Limb (tissue), 2 donors: ENCODE data around the gene GCC1.
"Not testable (repeated sequence)": the region's sequence is repeated elsewhere in the genome, so short reads cannot be mapped to it uniquely, and the experiment has no call there.

Experiments
- DNase-seq, 2 donors: peaks; one replicate each; pipeline ENCODE4 v3.0.0-alpha.2; 2016; ENCODE audit errors: extremely low spot score in 2 of 2

The GCC1 gene

DNA sequence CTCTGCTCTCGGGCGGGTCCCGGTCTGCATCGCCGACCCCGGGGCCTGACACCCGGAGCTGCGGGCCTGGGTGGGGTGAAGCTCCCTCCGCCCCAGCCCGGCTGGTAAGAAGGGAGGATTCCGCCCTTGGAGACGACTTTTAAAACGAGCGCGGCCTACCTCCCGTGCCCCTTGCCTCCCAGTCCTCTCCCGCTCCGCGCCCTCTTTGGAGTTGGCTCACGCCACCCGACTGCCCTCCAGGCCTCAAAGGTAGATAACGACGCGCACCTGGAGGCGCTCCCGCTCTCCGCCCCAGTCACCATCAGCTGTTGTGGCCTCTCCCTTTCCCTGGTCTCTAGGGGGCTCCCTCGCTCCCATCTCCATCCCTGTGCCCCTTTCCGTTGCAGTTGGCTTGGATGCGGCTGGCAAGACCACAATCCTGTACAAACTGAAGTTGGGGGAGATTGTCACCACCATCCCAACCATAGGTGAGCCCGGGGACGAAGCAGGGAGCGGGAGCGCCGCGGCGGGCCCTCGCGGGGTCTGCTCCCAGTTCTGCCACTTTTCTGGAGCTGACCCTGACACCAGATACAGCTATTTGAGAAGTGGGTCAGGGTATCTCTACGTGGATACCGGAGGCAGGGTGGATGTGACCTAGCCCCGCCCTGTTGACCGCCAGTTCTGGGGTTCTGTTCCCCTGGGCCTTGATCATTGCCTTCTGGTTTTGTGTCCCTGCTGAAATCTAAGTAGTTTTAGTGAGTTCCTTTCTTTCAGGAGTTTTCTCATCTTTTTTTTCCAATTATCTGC, 3.5 kb upstream of the GCC1 start:
- peak; percentile 36 to 77 for DNase-seq

- DNase-seq = peak; percentile 74 to 96
Observed at GRCh38 chr7:127588019-127588696, 2.8 kb upstream of the GCC1 start, which contains the start of gene ARF5. Gene ARF5, plus strand, starts transcription at chr7:127588411. Its CDS starts 88 bp downstream, at chr7:127588499.

DNA sequence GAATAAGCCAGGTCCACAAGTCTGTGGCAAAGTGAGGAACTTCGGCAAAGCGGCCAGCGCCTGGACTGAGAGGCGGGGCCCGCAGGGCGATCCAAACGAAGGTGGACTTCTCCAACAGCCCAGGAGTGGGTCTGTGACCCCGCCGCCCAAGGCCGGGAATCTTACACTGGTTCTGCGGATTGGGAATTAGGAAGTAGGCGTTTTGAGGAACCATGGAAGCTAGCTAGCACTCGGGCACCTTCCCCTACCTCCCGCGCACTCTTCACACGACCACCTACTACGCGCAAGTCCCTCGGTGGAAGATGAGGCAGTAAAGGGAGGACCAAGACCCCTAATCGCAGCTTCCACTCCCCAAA, 2.2 kb upstream of the GCC1 start:
- DNase-seq = peak in 1 of 2 donors; percentile 41

- no peak for DNase-seq
Observed at GRCh38 chr7:127586346-127586745, 950 bp upstream of the GCC1 start.

DNA sequence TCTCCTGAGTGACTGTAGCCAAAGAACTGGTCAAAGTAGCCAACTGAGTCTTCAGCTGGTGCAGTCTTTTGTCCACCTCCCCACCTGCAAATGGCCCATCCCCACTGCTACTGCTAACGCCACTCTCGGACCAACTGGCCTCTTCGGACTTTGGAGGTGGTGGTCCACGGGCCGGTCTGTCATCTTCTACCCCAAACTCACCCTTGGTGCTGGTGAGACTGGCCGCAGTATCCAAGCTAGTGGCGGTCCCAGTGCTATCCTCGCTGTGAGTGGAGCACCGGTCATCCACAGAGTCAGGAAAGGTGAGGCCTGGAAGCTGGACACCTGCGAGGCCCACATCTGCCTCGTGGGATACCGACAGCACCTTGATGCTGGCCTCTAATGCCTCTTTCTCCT, 750 bp downstream of the GCC1 start:
- peak in 1 of 2 donors; percentile 34 for DNase-seq

GRCh38 chr7:127582361-127582760, 3.0 kb downstream of the GCC1 start:
- DNase-seq = no peak

DNA sequence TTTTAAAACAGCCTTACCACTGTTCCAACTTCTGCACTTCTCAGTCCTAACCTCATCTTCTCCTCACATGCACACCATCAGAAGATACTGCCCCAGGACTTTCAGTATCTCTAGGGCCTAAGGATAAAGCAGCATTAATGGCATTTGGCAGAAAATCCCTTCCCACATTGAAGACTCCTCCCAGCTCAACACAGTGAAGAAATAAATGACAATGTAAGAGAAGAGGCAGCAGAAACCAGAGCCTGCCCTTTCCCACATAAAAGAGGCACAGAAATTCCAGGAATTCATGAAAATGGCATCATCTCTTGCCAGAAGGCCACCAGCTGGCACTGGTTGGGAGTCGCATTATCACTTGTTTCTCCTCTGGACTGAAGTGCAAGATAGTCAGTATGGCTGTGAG, 3.7 kb downstream of the GCC1 start:
- DNase-seq = no peak

- no peak for DNase-seq
Observed at GRCh38 chr7:127580612-127581011, 4.8 kb downstream of the GCC1 start.

- DNase-seq = no peak
Observed at GRCh38 chr7:127578711-127579275, 6.6 kb downstream of the GCC1 start.

DNA sequence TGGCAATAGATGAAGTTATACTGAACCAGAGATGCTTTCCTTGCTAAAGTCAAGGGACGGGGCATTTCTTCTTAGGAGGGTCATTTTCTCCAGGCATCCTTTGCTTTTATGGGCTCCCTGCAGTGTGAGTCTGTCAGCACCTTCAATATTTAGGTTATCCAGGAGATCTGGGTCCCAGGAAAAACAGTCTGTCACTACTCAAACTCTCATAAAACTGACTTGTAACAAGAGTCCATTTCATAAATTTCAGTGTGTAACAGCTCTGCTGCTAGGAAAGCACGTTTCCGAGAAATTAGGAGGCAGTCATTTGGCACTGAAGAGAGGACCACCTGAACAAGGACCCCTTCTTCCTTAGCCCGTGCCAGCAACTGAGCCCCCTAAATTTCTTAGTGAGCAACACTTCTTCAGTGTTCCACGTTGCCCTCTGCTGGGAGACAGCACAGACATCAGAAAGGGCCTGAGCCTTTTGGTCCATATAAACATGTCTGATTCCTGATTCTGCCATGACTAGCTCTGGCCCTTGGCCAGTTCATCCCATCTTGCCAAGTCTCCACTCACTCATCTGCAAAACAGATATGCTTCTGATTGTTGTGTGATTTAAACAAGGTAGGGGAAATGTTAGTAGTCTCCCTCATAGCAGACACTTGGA, 7.2 kb downstream of the GCC1 start:
- no peak for DNase-seq

GRCh38 chr7:127571741-127572505, 13.5 kb downstream of the GCC1 start:
- no peak for DNase-seq

GRCh38 chr7:127568034-127568433, 17.4 kb downstream of the GCC1 start:
- not testable (repeated sequence) for DNase-seq

- no peak for DNase-seq
Observed at GRCh38 chr7:127566242-127566641, 19.2 kb downstream of the GCC1 start.

DNA sequence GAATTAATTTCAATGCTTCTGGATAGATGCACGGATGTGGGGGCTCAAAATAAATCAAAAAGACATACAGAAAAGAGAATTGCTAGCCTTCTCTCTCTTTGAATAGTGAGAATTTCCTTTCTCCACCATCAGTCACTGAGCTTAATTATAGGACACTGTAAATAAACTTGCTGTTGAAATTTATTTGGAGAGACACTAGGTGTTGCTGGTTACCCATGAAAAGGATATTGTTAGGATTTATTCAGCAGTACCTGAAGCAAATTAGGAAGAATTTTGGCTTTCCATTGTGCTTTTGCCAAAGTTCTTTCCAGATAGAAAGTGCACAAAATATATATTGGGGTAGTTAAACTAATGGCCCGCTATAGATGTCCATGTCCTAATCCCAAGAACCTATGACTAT, 27.6 kb downstream of the GCC1 start:
- DNase-seq = no peak

DNA sequence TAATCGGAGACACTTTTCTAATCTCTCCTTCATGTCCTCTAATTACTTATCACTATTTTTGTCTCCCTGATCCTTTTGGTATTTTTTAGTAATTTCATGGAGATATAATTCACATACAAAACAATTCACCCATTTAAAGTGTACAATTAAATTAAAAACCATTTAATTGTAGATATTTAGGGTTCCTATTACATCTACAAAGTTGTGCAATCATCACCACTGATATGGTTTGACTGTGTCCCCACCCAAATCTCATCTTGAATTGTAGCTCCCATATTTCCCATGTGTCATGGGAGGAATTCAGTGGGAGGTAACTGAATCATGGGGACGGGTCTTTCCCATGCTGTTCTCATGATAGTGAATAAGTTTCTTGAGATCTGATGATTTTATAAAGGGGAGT, 29.0 kb downstream of the GCC1 start:
- no peak for DNase-seq

DNA sequence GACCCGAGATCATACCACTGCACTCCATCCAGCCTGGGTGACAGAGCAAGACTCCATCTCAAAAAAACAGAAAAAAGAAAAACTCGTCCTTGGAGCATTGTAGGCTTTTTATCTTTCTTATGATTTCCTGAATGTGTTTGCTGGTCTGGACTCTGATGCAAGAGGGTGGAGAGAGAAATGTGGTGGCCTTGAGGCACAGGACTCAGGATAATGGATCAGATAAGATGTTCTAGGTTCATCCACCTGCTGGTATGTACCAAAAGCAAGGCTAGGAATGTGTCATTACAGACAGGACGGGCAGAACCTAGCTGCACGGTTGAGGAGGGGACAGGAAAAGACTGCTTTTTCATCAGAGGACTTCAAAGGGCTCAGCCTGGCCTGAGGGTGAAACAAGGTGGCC, 33.5 kb downstream of the GCC1 start:
- DNase-seq = no peak

GRCh38 chr7:127550247-127550646, 35.1 kb downstream of the GCC1 start:
- no peak for DNase-seq

DNA sequence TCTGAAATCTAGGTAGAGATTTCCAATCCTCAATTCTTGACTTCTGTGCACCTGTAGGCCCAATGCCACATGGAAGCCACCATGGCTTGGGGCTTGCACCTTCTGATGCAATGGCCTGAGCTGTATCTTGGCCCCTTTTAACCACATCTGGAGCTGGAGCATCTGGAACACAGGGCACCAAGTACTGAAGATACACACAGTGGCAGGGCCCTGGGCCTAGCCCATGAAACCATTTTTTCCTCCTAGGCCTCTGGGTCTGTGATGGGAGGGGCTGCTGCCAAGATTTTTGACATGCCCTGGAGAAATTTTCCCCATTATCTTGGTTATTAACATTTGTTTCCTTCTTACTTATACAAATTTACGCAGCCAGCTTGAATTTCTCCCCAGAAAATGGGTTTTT, 39.1 kb downstream of the GCC1 start:
- DNase-seq = no peak

GRCh38 chr7:127541548-127541947, 43.8 kb downstream of the GCC1 start:
- no peak for DNase-seq

GRCh38 chr7:127540461-127540860, 44.9 kb downstream of the GCC1 start:
- not testable (repeated sequence) for DNase-seq

- DNase-seq = no peak
Observed at GRCh38 chr7:127539116-127539515, 46.3 kb downstream of the GCC1 start.
